ENCODE data around the gene SPDYE1.
"Not testable (repeated sequence)": the region's sequence is repeated elsewhere in the genome, so short reads cannot be mapped to it uniquely, and the experiment has no call there.

The SPDYE1 gene

DNA sequence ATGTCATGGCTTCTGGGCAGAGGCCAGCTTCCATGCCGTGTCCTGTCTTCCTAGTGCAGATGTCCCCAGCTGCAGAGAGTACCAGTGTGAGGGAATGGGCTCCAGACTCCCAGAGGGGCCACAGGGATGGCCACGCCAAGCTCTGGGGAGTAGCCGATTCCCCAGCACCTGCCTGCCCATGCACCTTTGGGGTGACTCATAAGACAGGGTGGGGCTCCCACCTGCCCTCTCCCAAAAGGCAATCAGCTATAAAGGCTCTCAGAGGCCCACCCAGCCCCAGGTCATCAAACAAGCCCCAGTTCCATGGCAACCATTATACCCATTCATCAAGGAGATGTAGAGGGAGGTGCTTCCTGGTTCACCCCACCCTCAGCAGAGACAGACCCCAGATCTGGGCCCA is at the start of gene SPDYE1:
TSS of gene SPDYE1 (plus strand) at position 366 of the 400 bp plus-strand sequence. CDS start 2,053 bp downstream, outside the sequence.
- DNase-seq (ENCODE audit: low spot score) = not testable (repeated sequence)

GRCh38 chr7:43952028-43952427 is 45.7 kb upstream of the SPDYE1 start:
- no peak for DNase-seq (ENCODE audit: low spot score)

DNA sequence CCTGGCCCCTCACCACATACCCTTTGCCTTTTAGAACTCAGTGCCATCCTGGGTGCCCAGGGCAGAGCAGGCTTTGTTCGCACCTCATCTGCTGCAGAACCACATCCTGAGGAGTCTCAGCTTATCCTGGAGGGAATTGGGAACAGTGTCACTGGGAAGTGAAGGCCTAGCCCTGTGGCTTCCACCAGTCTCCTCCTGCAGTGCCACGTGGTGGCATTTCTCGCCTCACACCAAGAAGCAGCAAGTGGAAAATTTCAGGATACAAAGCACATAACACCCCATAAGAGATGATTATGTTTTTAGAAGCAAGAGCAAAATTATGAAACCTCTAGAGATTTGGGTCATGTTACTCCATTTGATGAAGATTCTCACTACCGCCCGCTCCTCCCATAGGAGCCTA is 44.6 kb upstream of the SPDYE1 start:
- no peak for DNase-seq (ENCODE audit: low spot score)

- DNase-seq (ENCODE audit: low spot score) = no peak
Observed at GRCh38 chr7:43954524-43955228, 43.0 kb upstream of the SPDYE1 start.

DNA sequence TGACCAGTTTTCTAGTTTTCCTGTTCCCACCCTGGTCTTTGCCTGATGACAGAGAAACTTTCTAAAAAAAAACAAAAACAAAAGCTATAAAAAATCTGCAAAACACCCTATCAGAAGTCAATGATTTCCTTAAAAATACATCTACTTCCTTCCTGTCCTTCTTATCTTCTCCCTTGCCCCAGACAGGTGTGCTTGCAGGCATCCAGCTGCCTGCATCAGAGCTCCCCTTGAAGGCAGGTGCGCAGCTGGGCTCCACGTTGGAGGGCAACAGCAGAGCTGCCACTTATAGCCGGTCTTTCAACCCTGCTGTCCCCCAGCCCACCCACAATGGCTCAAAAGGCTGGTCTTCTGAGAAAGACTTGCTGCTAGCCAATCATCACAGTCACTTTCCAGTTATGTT is 41.7 kb upstream of the SPDYE1 start:
- no peak for DNase-seq (ENCODE audit: low spot score)

- no peak for DNase-seq (ENCODE audit: low spot score)
Observed at GRCh38 chr7:43960933-43961332, 36.8 kb upstream of the SPDYE1 start.

- DNase-seq (ENCODE audit: low spot score) = not testable (repeated sequence)
Observed at GRCh38 chr7:43966392-43966791, 31.3 kb upstream of the SPDYE1 start.

- not testable (repeated sequence) for DNase-seq (ENCODE audit: low spot score)
Observed at GRCh38 chr7:43968172-43969040, 29.3 kb upstream of the SPDYE1 start.

- DNase-seq (ENCODE audit: low spot score) = not testable (repeated sequence)
Observed at GRCh38 chr7:43969586-43969985, 28.1 kb upstream of the SPDYE1 start.

- DNase-seq (ENCODE audit: low spot score) = not testable (repeated sequence)
Observed at GRCh38 chr7:43970698-43971097, 27.0 kb upstream of the SPDYE1 start.

DNA sequence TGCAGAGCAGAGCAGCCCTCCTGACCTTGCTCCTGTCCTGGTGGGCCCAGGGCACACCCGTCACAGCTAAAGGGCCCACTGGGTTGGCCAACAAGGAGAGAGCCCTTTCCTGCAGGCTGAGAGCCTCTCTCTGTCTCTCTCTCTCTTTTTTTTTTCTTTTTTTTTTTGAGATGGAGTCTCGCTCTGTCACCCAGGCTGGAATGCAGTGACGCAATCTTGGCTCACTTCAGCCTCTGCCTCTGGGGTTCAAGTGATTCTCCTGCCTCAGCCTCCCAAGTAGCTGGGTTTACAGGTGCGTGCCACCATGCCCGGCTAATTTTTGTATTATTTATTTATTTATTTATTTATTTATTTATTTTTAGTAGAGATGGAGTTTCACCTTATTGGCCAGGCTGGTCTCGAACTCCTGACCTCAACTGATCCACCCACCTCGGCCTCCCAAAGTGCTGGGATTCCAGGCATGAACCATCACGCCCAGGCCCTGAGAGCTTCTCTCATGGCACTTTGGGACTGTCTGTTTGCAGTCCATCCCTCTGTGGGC is 23.6 kb upstream of the SPDYE1 start:
- not testable (repeated sequence) for DNase-seq (ENCODE audit: low spot score)

- not testable (repeated sequence) for DNase-seq (ENCODE audit: low spot score)
Observed at GRCh38 chr7:43974725-43975482, 22.8 kb upstream of the SPDYE1 start.

GRCh38 chr7:43977525-43977924 is 20.2 kb upstream of the SPDYE1 start:
- DNase-seq (ENCODE audit: low spot score) = no peak

GRCh38 chr7:43978102-43978501 is 19.6 kb upstream of the SPDYE1 start:
- DNase-seq (ENCODE audit: low spot score) = not testable (repeated sequence)

DNA sequence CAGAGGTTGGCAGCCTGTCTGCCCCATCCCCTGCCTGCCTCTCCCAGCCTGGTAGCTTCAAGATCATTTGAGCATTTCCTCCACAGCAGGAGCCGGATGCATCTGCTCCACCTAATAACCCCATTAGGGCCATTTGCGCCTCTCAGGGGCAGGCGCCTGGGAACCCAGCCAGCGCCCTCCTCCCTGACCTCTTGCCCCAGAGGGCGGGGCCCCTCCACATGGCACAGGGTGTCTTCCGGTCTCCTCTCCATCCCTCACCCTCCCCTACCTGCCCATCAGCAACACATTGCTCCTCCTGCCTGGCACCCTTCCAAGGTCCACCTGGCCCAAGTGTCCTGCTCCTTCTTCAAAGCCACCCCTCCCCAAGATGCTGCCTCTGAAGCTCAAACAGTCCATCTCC is 14.8 kb upstream of the SPDYE1 start:
- not testable (repeated sequence) for DNase-seq (ENCODE audit: low spot score)

GRCh38 chr7:43983736-43984135 is 14.0 kb upstream of the SPDYE1 start:
- DNase-seq (ENCODE audit: low spot score) = not testable (repeated sequence)

- peak; percentile 86 for DNase-seq (ENCODE audit: low spot score)
Observed at GRCh38 chr7:43985904-43986864, 11.5 kb upstream of the SPDYE1 start.

GRCh38 chr7:43987476-43987875 is 10.2 kb upstream of the SPDYE1 start:
- DNase-seq (ENCODE audit: low spot score) = not testable (repeated sequence)

DNA sequence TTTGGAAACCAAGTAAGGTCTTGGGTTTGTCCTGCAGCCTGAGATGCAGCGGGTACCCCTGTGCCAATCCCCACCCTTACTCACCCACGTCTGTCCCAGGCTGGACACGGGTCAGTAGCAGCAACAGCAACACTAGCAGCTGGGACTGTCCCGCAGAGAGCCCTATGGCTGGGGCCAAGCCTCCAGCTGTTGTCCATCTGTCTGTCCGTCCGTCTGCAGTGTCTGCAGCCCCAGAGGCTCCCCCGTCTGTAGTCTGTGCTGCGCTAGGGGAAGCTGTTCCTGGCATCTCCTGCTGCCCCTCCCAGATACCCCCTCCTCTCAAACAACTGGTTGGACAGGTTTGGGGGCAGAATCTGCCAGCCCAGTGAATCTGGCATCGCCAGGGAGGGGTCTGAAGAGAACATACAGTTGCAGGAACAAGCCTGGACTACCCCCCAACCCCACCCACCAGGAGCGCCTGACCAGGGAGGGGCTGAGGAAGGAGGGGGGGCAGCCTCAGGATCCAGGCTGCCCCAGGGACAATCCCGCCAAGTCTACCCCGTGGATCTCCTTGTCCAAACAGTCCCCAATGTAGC is 7.6 kb upstream of the SPDYE1 start:
- DNase-seq (ENCODE audit: low spot score) = not testable (repeated sequence)

DNA sequence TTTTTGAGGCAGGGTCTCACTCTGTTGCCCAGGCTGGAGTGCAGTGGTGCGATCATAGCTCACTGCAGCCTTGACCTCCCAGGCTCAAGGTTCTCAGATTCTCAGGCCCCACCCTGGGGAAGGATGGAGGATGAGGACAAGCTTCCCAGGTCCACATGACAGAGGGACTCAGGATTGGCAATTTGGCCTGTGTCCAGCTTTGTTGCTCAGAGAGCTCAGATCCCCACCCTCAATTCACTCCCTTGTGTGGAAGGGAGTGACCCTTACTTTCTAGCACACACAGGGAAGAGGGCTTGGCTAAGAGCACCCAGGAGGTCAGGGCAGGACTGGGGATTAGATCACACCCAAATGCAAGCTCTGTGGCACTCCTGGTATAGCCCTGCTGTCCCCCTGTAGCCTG is 6.9 kb upstream of the SPDYE1 start:
- DNase-seq (ENCODE audit: low spot score) = not testable (repeated sequence)

All from ecto neural progenitor cell (in vitro differentiated cells).